NCI-H82 (cell line): ENCODE data around the gene ASCL3.
"Not testable (repeated sequence)": the region's sequence is repeated elsewhere in the genome, so short reads cannot be mapped to it uniquely, and the experiment has no call there.

Experiments used
- DNase-seq: peaks from one replicate; lab custom pipeline; 2025; lab: John Stamatoyannopoulos, UW

The ASCL3 gene

DNA sequence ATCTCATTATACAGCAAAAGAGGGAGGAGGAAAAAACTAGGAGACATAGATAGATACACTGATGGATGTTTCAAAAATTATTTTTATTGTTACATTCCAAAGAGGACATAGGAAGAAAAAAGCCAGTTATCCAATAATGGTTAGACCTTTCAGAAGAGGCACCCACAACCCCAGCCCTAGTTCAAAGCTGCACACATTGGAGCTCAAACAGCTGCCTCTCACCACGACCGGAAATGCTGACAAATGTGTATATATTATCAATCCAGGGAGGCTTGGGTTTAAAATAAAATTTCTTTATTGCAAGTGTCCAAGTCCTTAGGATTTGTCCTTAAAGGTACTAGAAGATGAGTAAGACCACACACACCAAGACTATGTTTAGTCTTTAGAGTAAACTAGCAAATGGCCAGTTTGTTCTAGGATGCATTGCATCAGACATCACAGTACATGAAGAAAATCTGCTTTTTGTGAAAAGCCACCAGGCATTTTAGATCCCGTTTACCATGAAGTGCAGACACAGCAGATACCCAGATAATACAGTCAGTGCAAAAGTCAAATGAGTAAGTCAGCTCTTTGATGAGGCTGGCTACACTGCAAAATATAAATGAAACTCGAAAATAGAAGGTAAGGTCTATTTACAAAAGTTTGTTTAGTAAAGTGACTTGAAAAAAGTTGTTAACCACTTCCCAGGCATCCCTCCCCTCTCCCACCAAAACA lies 4.6 kb upstream of the ASCL3 start:
- DNase-seq, result no peak

- DNase-seq, result no peak
Observed at GRCh38 chr11:8941341-8942103, 1.3 kb downstream of the ASCL3 start.

GRCh38 chr11:8937659-8938058 lies 5.2 kb downstream of the ASCL3 start:
- DNase-seq, result no peak

DNA sequence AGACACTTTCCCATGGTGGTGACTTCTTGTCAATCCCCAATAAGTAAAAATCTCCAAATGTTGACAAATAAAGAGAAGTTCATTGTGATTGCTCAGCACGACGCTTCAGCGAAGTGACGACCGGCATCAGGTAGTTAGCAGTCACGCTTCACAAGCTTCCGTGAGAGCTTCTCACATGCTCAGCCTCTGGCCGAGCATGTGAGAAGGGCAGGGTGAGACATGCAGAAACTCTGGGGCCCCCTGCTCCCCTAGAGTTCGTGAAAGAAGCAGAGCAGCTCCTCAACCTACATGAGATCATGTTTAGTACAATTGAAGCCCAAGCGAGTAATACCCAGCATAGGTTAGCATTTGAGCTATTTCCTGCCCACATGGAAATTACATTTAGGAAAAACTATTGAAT lies 5.7 kb downstream of the ASCL3 start:
- DNase-seq, result no peak

DNA sequence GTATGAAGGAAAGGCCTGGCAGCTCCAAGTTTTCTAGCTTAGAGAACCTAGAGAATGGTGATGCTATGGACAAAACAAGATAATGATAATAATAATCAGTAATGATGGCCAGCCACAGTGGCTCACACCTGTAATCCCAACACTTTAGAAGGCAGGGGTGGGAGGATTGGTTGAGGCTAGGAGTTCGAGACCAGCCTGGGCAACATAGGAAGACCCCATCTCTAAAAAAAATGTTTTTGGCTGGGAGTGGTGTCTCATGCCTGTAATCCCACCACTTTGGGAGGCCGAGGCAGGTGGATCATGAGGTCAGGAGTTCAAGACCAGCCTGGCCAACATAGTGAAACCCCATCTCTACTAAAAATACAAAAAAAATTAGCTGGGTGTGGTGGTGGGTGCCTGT lies 7.0 kb downstream of the ASCL3 start:
- not testable (repeated sequence) for DNase-seq

DNA sequence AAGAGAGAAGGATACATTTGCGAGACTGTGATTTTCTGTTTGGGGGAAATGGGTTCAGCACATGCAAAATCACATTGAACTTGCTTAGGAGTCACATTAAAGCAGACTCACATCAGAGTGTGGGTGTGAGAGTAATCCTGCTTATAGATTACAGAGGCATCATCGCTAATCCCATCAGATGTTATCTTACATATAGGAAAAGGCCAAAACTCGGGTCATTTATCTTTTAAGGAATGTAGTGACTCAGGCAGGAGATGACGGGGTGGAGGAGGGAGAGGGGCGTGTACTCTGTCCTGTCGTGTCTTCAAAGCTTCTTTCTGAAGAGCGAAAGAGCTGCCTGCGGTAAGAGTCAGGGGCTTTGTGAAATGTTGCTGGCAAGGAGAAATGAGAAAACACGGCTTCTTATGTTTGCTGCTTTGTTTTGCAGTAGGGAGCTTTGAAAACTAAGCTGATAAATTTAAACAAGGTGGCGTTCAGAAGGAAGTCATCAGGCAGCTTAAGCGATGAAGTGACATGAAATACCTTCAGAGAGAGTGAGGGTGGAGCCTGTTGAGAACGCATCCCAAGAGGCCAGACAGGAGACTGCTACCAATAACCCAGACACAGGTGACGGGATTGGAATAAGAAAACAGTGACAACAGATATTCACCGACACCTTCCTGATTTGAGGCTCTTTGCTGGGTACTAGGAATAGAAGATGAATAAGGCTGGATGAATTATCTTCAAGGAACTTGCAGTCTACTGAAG lies 7.9 kb downstream of the ASCL3 start:
- DNase-seq, result peak; percentile 87

GRCh38 chr11:8933931-8934330 lies 8.9 kb downstream of the ASCL3 start:
- DNase-seq, result no peak

- DNase-seq, result no peak
Observed at GRCh38 chr11:8932564-8933180, 10.1 kb downstream of the ASCL3 start, which contains the start of gene C11orf16. C11orf16 (minus strand) TSS chr11:8932947; CDS start chr11:8932308, 639 bp downstream.

DNA sequence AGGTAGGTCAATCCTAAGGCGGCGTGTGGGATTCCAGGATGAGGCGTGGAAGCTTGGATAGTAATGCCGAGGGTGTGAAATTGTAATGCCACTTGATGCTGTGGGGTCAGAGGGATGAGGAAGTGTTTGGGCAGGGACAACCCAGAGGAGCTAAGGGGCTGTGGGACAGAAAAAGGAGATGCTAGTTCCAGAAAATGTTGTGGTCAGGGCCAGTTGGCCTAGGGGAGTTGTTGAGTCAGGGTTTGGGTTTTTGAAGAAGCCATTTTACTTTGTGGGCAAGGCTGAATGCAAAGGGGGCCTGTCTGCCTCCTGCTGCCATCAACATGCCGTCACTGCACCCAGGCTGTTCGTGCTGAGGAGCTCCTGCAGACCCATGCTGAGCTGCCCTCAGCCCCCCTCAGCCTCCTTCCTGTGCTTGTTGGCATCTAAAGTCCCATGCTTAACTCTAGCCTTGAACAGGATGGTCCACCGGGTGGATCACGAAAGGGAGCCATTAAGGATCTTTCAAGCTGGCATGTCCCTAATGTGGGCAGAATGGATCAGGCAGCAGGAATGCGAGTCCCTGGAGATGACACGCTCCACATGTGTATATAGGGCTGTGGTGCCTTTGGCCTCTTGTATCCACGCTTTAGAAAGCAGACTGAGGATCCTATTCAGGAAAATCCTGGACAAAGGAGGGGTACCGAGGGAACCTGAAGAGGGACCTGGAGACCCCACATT lies 12.2 kb downstream of the ASCL3 start:
- DNase-seq, result no peak

DNA sequence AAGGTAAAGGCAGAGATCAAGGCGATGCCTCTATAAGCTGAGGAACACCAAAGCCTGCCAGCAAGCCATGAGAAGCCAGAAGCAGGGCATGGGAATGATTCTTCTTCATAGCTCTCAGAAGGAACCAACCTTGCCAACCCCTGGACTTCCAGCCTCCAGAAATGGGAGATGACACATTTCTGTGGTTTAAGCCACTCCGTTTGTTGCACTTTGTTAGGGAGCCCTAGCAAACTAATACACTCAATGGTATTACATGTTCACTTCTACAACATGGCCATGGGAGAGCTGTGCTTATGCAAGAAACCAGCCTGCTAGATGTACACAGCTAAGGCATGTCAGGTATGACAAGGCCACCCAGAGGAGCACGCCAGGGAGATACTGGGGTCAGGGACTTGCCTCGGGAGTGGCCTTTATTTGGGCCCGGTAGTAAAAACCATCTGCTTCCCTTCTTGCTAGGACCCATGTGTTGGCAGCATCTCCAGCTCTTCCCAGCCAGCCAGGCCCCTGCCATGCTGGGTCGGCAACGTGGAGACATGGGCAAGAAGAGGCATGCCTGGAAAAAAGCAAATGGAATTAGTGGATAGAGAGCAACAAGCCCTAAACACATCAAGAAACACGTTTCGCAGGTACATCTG lies 13.7 kb downstream of the ASCL3 start:
- no peak for DNase-seq

- no peak for DNase-seq
Observed at GRCh38 chr11:8928205-8928604, 14.6 kb downstream of the ASCL3 start.

DNA sequence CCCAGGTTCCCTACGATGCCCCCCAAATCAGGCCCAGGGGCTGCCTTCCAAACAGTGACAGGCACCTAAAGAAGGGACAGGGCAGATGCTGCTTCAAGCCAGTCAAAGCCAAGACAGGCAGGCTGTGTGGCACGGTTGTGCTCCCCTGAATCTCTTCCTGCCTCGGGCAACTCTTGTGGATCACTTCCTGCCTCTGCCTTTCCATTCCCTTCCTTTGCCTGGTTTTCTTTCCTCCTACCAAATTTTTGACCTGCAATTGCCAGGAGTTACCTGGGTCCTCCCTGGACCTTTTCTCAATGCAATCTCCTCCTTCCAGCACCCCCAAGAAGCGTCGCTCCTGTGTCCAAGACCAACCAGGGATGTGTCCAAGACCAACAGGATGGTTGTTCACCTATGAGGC lies 15.6 kb downstream of the ASCL3 start:
- DNase-seq, result no peak

DNA sequence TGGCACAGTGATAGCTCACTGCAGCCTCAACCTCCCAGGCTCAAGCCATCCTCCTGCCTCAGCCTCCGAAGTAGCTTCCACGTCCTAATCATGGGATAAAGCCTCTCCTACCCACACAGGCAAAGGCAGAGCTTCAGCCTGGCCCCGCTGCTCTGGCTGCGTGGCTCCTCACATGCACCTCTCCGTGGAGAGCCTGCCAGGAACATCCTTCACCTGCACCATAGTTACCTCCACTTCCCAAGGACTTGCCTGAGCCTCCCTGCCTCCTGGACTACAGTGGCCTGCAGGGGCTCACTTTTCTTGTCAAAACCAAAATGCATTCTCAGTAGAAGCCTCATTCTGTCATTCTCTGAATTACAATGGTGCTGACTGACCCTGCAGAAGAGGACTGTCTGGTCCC lies 16.6 kb downstream of the ASCL3 start:
- DNase-seq, result no peak

- no peak for DNase-seq
Observed at GRCh38 chr11:8925711-8926110, 17.1 kb downstream of the ASCL3 start.

DNA sequence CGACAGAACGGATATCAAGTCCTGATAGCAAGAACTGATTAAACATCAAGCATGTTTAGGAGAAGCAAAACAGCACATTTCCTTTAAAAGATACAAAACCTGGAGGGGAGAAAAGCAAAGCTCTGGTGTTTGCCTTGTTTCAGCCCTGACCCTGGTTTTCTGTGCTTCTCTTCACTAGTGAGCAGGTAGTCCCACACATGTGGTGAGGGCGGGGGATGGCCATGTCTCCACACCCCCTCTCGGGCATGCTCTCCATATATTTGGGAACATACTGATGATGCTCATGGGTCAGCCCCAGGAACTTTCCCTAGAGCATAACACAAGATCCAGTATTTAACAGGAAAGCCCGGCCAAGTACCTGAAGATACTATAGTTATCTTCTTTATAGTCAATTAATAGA lies 20.1 kb downstream of the ASCL3 start:
- DNase-seq, result no peak

DNA sequence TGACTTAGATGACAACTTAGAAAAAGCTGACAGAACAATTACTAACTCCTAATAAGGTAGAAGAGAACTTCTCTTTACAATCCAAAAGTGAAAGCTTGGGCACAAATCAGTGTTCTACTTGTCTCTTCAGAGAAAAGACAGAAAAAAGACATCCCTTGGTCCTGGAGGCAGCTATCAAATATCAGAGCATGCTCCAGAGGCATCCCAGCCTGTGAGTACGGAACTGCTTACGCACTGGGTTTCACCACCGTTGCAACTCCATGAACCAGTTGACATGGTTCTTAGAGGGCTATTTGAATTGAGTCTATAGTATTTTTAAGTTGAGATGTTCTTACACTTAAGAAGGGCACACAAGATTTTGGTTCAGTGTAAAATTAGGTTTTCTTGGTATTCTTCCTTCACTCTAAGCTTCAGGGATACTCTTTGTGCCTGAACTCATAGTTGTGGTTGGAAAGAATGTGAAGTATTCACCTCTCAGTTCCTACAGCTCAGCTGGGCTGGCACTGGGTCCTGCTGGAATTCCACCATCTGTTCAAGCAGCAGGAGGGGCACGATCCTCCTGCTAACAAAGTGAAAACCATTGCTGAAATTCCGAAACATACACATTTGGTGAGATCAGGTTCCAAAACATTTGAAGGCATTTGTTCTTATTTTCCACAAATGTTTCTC lies 25.5 kb downstream of the ASCL3 start:
- no peak for DNase-seq

DNA sequence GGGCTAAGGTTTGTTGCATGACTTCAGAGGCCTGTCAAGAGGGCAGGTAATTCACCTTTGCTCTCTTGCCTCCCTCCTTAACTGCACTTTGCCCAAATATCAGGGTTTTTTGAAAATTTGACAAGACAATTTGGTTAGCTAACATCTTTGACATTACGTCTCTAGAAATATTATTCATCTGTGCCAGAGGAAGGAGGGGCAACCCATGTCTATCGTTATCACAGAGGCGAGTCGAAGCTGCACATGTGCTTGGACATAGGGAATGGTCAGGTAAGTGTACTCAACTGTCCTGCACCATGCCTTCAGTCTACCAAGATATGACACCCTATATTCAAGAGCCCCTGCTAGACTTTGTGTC lies 28.2 kb downstream of the ASCL3 start:
- DNase-seq, result no peak

- peak; percentile 63 for DNase-seq
Observed at GRCh38 chr11:8913961-8914660, 28.7 kb downstream of the ASCL3 start.

GRCh38 chr11:8911029-8911823 lies 31.6 kb downstream of the ASCL3 start, which contains the start of gene AKIP1:
AKIP1 (plus strand) TSS chr11:8911189; CDS start chr11:8911450, 261 bp downstream.
- DNase-seq, result peak; percentile 99
